ENCODE data around the gene PLA2G4E.

The PLA2G4E gene

GRCh38 chr15:41992803-41993190, 28.0 kb downstream of the PLA2G4E start:
- DNase-seq = no peak
- ATAC-seq = no peak

GRCh38 chr15:41992151-41992802, 28.6 kb downstream of the PLA2G4E start:
- DNase-seq (no peak), ATAC-seq (no peak)

GRCh38 chr15:41990691-41991090, 30.2 kb downstream of the PLA2G4E start:
- no peak for ATAC-seq
- DNase-seq = no peak

GRCh38 chr15:41990243-41990605, 30.6 kb downstream of the PLA2G4E start:
- DNase-seq (no peak), ATAC-seq (no peak)

DNA sequence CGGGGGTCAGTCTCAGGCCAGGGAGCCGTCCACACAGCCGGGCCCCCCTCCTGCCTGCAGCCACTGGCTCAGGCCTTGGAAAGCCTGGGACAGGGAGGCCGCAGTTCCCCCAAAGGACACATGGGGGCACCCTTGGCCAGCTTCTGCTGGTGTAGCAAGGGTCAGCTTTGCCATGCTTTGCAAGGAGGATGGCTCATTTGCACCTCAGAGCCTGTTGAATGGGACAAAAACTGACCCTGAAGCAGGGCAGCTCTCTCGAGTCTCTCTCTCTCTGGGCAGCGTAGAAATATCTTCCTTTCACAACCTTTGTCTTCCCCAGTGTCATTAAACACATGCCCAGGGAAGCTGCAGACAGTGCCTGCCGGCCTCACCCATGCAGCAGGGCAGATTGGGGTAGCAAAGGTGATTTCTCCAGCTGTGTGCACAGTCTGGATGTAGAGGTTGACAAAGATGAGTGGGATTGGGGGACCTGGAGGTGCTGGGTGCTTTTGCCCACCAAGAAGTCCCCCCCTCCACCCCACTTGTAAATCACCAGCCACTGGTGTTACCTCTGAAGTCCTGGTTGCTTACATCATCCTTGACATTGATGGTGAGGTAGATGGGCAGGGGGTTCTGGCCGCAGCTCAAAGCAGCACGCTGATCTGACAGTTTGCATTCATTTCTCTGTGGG, 31.1 kb downstream of the PLA2G4E start:
- DNase-seq (peak; percentile 91), ATAC-seq (peak; percentile 84)

- no peak for ATAC-seq
- DNase-seq = no peak
Measured at GRCh38 chr15:41988896-41989572, 31.8 kb downstream of the PLA2G4E start.

DNA sequence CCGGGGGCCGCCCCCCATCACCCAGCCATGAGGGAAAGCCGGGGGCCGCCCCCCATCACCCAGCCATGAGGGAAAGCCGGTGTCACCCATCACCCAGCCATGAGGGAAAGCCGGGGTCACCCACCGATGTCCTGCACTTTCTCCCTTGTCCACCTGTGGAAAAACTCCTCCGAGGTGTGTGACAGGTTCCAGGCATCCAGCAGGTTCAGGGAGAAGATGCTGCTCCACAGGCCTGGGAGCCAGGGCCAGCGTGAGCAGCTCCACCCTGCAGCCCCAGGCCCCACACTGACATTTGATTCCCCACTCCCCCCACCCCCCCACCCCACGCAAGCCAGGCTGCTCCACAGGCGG, 32.9 kb downstream of the PLA2G4E start:
- ATAC-seq = no peak
- DNase-seq = no peak

- DNase-seq = no peak
- no peak for ATAC-seq
Measured at GRCh38 chr15:41987246-41987924, 33.5 kb downstream of the PLA2G4E start.

DNA sequence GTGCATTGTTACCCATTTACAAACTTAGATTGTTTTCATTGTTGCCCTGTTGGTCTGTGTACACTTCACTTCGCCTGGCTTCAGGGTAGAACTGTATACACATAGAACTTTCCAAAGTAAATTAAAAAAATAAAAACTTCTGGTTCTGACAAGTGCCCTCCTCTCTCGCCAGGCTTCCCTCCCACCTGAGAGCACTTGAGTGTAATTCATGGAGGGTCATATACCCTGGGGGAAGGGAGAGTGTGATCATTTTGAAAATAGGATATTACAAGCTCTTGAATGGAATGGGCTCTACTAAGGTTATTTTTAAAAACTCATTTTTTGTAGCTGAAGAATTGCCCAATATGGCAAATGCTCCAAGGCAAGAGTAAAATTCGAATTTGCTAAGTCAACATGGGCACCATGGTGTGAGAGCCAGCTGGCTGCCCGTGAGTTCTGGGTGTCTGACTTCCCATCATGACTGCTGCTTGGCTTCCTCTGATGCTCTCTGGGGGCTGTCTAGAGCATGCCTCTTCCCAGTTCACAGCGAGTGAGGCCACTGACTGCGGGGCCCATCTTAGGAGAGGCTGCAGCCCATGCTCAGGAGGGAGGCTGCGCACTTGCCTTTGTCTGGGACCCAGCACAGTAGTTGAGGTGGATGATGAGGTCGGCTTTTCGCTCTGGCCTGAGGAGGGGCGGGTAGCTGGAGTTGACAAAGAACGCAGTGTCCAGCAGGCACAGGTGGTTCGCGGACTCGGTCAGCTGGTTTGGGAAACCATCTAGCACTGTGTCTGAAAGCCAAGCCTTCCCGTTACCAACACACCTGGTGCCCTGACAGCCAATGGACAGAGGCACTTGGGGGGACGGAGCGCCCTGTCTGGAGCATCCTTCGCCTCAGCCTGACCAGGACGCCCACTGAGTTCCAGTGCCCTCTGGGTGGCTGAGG, 35.3 kb downstream of the PLA2G4E start:
- no peak for DNase-seq
- ATAC-seq = no peak

GRCh38 chr15:41984622-41985021, 36.2 kb downstream of the PLA2G4E start:
- DNase-seq = no peak
- ATAC-seq = no peak

DNA sequence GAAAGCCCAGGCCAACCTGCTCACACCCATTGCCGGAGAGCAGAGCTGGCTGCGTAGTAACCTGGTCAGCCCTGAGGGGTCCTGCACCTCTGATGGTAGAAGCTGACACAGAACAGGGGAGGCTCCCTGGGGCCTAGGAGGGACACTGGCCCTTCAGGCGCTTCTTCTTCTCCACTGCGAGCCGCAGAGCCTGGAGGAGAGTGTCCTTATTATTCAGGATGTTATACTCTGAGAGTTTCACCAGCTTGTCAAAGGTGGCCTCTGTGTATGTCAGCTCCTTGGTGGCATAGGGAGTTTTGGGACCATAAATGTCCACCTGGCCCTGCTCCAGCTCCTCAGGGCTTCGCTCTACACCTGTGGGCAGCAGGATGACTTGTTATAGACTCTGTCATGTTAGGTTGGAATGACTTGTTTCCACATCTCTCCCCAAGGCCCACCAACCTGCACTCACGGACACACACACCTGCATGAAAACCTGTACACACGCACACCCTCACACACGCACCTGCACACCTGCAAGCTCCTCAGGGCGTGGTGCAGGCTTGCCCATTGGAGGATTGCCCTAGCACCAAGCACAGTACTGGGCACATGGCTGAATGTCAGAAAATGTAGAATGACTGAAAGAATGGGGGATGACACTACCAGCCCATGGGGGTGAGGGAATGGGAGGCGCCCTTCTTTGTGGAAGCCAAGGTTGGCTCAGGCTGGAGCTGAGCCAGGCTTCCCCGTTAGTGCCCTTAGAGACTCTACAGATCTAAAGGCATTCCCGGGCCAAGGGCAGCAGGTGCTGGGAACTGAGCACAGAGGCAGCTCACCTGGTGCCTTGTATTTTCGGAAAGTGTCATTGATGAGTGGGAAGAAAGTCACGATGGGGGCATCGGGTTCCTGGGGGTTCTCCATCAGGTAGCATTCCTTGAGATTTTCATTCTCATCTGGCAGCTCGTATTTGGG, 36.9 kb downstream of the PLA2G4E start:
- DNase-seq = no peak
- ATAC-seq = no peak

DNA sequence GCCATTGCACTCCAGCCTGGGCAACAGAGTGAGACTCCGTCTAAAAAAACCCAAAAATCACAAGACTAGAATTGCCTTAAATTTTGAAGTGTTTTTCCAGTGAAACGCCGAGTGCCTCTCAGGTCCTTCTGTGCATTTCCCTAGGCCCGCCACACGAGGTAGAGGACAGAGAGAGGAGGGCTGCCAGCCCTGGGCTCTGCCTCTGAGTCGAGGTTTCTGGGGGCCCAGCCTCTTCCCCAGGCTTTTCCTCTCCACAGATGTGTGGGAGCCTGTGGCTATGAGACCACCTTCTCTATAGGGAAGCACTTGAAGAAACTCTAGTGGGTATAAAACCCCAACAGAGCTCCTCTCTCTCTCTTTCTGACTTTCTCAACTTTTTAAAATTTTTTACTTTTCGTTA, 37.6 kb downstream of the PLA2G4E start:
- no peak for DNase-seq
- no peak for ATAC-seq

- ATAC-seq (no peak), DNase-seq (no peak)
Measured at GRCh38 chr15:41982133-41982930, 38.5 kb downstream of the PLA2G4E start.

GRCh38 chr15:41981371-41982132, 39.3 kb downstream of the PLA2G4E start:
- ATAC-seq = no peak
- no peak for DNase-seq

DNA sequence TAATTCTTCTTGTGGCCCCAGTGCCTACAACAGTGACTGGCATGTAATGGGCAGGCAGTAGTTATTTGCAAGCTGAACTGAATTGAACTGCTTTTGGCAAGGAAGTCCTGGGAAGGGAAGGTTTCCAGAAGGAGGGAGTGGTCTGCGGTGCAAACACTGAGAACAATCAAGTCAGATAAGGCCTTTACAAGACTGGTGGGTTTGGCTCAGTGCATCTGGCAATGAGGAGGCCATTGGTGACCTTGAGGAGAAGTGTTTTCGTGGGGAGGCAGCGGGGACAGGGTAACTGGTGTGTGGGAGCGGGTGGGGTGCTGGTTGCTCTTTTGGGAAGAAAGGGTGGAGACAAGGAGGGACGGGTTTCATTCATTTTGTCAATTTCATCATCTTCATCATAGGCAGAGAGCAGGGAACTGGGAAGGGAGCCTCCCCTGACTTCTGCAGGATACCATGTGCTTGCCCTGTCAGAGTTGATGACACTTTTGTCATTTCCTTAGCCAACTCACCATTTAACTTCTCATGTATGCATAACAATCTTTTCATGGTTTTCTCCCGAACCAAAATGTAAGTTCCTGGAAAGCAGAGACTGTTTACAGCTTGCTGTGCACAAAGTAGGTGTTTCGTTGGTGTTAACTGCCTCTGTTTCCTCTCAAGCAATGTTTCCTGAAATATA, 40.1 kb downstream of the PLA2G4E start:
- ATAC-seq = no peak

DNA sequence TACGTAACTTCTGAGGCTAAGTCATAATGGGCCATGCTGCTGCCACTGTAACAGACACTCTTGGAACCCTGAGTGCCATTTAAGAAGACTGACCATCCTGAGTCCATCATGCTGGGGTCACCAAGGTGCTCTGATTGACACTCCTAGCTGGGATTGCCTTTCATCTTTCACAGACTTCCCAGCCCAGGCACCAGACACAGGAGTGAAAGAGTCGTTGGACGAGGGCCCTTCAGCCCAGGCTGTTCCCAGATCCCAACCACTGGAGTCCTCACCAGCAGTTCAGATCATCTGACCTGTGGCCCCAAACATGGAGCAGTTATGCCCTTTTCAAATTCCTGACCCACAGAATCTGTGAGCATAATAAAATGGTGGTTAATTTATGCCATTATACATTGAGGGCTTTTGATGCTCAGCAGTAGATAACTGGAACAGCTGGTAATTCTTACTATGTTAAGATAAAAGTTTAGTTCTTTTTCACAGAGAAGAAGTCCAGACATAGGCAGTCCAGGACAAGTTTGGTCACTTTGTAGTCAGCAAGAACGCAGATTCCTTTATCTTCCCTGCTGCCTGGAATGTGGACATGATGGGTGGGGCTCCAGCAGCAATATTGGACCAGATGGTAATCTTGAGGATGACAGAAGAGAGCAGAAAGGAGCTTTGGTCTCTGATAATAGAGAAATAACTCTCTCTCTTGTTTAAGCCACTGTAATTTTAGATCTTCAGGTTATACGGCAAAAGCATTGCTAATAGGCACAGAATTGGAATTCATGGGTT, 41.2 kb downstream of the PLA2G4E start:
- ATAC-seq (no peak), DNase-seq (no peak)

More for the DNA sequence above, 40.1 kb downstream of the PLA2G4E start:
- DNase-seq = no peak

GRCh38 chr15:41978534-41978933, 42.3 kb downstream of the PLA2G4E start:
- ATAC-seq (no peak), DNase-seq (no peak)

Data from stimulated activated naive CD8-positive, alpha-beta T cell treated with anti-CD3 and anti-CD28 coated beads, Interleukin-15, Interleukin-2, amounts not matched to agents 100 U/mL and 50 U/mL, for 24 hours (primary cell).